Ishikawa (cell line): ENCODE measurements around the gene RABGAP1L.

ENCODE experiments used
- CEBPB ChIP-seq: IDR thresholded peaks from 2 replicates; pipeline ENCODE4 v1.6.1; 2012
- CREB1 ChIP-seq: IDR thresholded peaks from 2 replicates; pipeline ENCODE4 v1.6.1; 2012; ENCODE audit warnings: low read depth
- EGR1 ChIP-seq: IDR thresholded peaks from 2 replicates; pipeline ENCODE4 v1.6.1; 2012
- EP300 ChIP-seq: IDR thresholded peaks from 2 replicates; pipeline ENCODE4 v1.6.1; 2012; ENCODE audit warnings: borderline replicate concordance
- FOXM1 ChIP-seq: IDR thresholded peaks from 2 replicates; pipeline ENCODE4 v1.6.1; 2012; ENCODE audit warnings: low read depth, borderline replicate concordance
- NFIC ChIP-seq: IDR thresholded peaks from 2 replicates; pipeline ENCODE4 v1.6.1; 2012
- RAD21 ChIP-seq: IDR thresholded peaks from 2 replicates; pipeline ENCODE4 v1.6.1; 2012; ENCODE audit warnings: low read depth
- TAF1 ChIP-seq: IDR thresholded peaks from 2 replicates; pipeline ENCODE4 v1.6.1; 2012; ENCODE audit warnings: low read depth, mild to moderate bottlenecking
- TCF12 ChIP-seq: IDR thresholded peaks from 2 replicates; pipeline ENCODE4 v1.6.1; 2012; ENCODE audit warnings: low read depth
- TEAD4 ChIP-seq: IDR thresholded peaks from 2 replicates; pipeline ENCODE4 v1.6.1; 2012
- USF1 ChIP-seq: IDR thresholded peaks from 2 replicates; pipeline ENCODE4 v1.6.1; 2012
- YY1 ChIP-seq: IDR thresholded peaks from 2 replicates; pipeline ENCODE4 v1.6.1; 2012; ENCODE audit warnings: low read depth
- ZBTB7A ChIP-seq: IDR thresholded peaks from 2 replicates; pipeline ENCODE4 v1.6.1; 2012; ENCODE audit warnings: low read depth
- TF ChIP-seq, protein P1 (sequence below): IDR thresholded peaks from 2 replicates; pipeline ENCODE4 v1.6.1; 2012; ENCODE audit warnings: low read depth, mild to moderate bottlenecking
- TF ChIP-seq, protein P2 (sequence below): IDR thresholded peaks from 2 replicates; pipeline ENCODE4 v1.6.1; 2012

RABGAP1L gene

GRCh38 chr1:174836543-174836942 is 677.2 kb downstream of the RABGAP1L start:
- TF ChIP-seq TAF1 (no peak), FOXM1 (no peak), TCF12 (no peak), CEBPB (no peak), ZBTB7A (no peak), EP300 (no peak), NFIC (no peak), TEAD4 (no peak), EGR1 (no peak), YY1 (no peak), CREB1 (no peak), RAD21 (no peak), USF1 (no peak)
- TF ChIP-seq, protein P1, sequence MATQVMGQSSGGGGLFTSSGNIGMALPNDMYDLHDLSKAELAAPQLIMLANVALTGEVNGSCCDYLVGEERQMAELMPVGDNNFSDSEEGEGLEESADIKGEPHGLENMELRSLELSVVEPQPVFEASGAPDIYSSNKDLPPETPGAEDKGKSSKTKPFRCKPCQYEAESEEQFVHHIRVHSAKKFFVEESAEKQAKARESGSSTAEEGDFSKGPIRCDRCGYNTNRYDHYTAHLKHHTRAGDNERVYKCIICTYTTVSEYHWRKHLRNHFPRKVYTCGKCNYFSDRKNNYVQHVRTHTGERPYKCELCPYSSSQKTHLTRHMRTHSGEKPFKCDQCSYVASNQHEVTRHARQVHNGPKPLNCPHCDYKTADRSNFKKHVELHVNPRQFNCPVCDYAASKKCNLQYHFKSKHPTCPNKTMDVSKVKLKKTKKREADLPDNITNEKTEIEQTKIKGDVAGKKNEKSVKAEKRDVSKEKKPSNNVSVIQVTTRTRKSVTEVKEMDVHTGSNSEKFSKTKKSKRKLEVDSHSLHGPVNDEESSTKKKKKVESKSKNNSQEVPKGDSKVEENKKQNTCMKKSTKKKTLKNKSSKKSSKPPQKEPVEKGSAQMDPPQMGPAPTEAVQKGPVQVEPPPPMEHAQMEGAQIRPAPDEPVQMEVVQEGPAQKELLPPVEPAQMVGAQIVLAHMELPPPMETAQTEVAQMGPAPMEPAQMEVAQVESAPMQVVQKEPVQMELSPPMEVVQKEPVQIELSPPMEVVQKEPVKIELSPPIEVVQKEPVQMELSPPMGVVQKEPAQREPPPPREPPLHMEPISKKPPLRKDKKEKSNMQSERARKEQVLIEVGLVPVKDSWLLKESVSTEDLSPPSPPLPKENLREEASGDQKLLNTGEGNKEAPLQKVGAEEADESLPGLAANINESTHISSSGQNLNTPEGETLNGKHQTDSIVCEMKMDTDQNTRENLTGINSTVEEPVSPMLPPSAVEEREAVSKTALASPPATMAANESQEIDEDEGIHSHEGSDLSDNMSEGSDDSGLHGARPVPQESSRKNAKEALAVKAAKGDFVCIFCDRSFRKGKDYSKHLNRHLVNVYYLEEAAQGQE: no peak
- TF ChIP-seq, protein P2, sequence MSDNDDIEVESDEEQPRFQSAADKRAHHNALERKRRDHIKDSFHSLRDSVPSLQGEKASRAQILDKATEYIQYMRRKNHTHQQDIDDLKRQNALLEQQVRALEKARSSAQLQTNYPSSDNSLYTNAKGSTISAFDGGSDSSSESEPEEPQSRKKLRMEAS: no peak

- TF ChIP-seq ZBTB7A: no peak
- TF ChIP-seq TEAD4: no peak
- TF ChIP-seq NFIC: no peak
- TF ChIP-seq, protein P1: no peak
- TF ChIP-seq EGR1: no peak
- no peak for TF ChIP-seq YY1
- TF ChIP-seq TAF1: no peak
- TF ChIP-seq CEBPB: no peak
- no peak for TF ChIP-seq FOXM1
- TF ChIP-seq TCF12: no peak
- no peak for TF ChIP-seq CREB1
- TF ChIP-seq, protein P2: no peak
- TF ChIP-seq EP300: no peak
Observed at GRCh38 chr1:174837386-174837785, 678.1 kb downstream of the RABGAP1L start.

DNA sequence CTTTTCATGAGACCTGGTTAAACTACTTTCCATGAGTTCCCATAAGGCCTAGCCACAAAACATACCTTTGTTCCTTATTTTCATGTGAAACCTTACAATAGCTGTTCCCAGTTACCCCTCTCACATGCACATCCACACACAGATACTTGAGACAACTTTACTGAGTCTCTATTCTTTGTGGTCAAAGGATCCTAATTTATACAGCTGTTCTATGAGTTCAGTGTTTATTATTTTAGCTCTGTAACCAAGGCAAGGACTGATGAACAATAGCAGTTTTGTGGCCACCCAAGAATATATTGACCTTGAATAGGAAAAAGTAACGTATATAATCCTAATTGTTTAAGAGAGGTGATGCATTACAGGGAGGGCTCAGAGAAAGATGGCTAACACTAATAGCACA is 679.9 kb downstream of the RABGAP1L start:
- no peak for TF ChIP-seq CREB1
- no peak for TF ChIP-seq NFIC
- TF ChIP-seq RAD21: no peak
- TF ChIP-seq, protein P1: no peak
- TF ChIP-seq ZBTB7A: no peak
- TF ChIP-seq CEBPB: no peak
- TF ChIP-seq FOXM1: no peak
- no peak for TF ChIP-seq TEAD4

DNA sequence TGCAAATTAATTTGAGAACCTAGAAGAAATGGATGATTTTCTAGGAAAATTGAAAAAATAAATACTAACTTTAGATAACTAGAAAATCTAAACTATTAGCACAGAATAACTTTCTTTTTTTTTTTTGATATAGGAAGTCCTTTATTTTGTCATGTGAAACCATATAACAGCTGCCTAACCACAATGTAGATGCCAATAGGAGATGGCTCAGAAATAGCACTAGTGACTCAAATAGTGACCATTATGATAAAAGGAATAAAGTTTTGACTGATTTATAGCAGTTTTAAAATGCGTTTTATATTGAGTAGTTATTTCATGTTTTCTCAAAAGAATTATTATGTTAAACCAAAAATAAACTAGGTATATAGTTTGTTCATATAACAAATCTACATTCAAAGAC is 682.4 kb downstream of the RABGAP1L start:
- TF ChIP-seq YY1: no peak
- no peak for TF ChIP-seq EGR1
- no peak for TF ChIP-seq ZBTB7A
- no peak for TF ChIP-seq NFIC
- TF ChIP-seq EP300: no peak
- TF ChIP-seq RAD21: no peak
- no peak for TF ChIP-seq CEBPB
- no peak for TF ChIP-seq TAF1
- TF ChIP-seq CREB1: no peak
- TF ChIP-seq TCF12: no peak
- TF ChIP-seq TEAD4: no peak
- TF ChIP-seq, protein P2: no peak
- TF ChIP-seq, protein P1: no peak
- no peak for TF ChIP-seq FOXM1
- no peak for TF ChIP-seq USF1
